CD4-positive, alpha-beta T cell treated with Interleukin-10 for 1 hour (primary cell): ENCODE measurements around the gene PLD5.

Experiments used
- DNase-seq: peaks from one replicate; pipeline ENCODE4 v3.0.0-alpha.2; 2020

The PLD5 gene

GRCh38 chr1:242033447-242033846 is 491.1 kb downstream of the PLD5 start:
- DNase-seq = no peak
